Measurements from ENCODE around the gene CORO1C. TPM values are rescaled to one million over a fixed set of nuclear protein-coding genes. Genes with fewer than 3 reads are reported as not detected.

Gene CORO1C
- total and polyA plus RNA-seq, 9 of the 15 experiments (the other 6 are each of a cell fraction or from before 2014, with no cell fraction given) = 55.2 to 280 (median 150) TPM

- TF ChIP-seq, protein P1, sequence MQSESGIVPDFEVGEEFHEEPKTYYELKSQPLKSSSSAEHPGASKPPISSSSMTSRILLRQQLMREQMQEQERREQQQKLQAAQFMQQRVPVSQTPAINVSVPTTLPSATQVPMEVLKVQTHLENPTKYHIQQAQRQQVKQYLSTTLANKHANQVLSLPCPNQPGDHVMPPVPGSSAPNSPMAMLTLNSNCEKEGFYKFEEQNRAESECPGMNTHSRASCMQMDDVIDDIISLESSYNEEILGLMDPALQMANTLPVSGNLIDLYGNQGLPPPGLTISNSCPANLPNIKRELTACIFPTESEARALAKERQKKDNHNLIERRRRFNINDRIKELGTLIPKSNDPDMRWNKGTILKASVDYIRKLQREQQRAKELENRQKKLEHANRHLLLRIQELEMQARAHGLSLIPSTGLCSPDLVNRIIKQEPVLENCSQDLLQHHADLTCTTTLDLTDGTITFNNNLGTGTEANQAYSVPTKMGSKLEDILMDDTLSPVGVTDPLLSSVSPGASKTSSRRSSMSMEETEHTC (IDR thresholded peaks at IDR 0.05) = peak; percentile 97
- TF ChIP-seq GABPA (tag; conservative IDR thresholded peaks at IDR 0.05; ENCODE audit: low read depth) (peak; percentile 61), NFATC3 (IDR thresholded peaks at IDR 0.05) (0 out of 2 replicates have a peak, but pooled peaks have one; percentile 15), KAT7 (CRISPR knock-in tag; IDR thresholded peaks at IDR 0.05; ENCODE audit: borderline replicate concordance) (no peak), EP400 (IDR thresholded peaks at IDR 0.05) (peak; percentile 41), ZNF445 (CRISPR knock-in tag; IDR thresholded peaks at IDR 0.05; ENCODE audit: low read depth) (no peak), ZNF584 (CRISPR knock-in tag; IDR thresholded peaks at IDR 0.05; ENCODE audit: low read depth) (0 out of 2 replicates have a peak, but pooled peaks have one; percentile 19), SIN3A (IDR thresholded peaks at IDR 0.05; ENCODE audit: borderline replicate concordance in 2 of 2, control insufficient read depth in 1 of 2, low read depth in 2 of 2, low read length in 2 of 2) (peak in 1 of 2 experiments; percentile 21; a peak in 1 of 4 replicates), DACH1 (IDR thresholded peaks at IDR 0.05; ENCODE audit: partially characterized antibody) (peak; percentile 42), ARNT (IDR thresholded peaks at IDR 0.05) (peak; percentile 10 to 84; a peak in 1 of 4 replicates), TCFL5 (CRISPR knock-in tag; conservative IDR thresholded peaks at IDR 0.05) (0 out of 2 replicates have a peak, but pooled peaks have one; percentile 8), YBX1 (IDR thresholded peaks at IDR 0.05) (no peak), ESRRA (IDR thresholded peaks at IDR 0.05; ENCODE audit: borderline replicate concordance, low read depth) (peak; percentile 25; the same call in 1 of the 2 replicates)
- TF ChIP-seq, protein P2, sequence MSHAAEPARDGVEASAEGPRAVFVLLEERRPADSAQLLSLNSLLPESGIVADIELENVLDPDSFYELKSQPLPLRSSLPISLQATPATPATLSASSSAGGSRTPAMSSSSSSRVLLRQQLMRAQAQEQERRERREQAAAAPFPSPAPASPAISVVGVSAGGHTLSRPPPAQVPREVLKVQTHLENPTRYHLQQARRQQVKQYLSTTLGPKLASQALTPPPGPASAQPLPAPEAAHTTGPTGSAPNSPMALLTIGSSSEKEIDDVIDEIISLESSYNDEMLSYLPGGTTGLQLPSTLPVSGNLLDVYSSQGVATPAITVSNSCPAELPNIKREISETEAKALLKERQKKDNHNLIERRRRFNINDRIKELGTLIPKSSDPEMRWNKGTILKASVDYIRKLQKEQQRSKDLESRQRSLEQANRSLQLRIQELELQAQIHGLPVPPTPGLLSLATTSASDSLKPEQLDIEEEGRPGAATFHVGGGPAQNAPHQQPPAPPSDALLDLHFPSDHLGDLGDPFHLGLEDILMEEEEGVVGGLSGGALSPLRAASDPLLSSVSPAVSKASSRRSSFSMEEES (CRISPR knock-in tag; IDR thresholded peaks at IDR 0.05) = peak; percentile 23; the same call in 1 of the 2 replicates
- TF ChIP-seq, protein P3, sequence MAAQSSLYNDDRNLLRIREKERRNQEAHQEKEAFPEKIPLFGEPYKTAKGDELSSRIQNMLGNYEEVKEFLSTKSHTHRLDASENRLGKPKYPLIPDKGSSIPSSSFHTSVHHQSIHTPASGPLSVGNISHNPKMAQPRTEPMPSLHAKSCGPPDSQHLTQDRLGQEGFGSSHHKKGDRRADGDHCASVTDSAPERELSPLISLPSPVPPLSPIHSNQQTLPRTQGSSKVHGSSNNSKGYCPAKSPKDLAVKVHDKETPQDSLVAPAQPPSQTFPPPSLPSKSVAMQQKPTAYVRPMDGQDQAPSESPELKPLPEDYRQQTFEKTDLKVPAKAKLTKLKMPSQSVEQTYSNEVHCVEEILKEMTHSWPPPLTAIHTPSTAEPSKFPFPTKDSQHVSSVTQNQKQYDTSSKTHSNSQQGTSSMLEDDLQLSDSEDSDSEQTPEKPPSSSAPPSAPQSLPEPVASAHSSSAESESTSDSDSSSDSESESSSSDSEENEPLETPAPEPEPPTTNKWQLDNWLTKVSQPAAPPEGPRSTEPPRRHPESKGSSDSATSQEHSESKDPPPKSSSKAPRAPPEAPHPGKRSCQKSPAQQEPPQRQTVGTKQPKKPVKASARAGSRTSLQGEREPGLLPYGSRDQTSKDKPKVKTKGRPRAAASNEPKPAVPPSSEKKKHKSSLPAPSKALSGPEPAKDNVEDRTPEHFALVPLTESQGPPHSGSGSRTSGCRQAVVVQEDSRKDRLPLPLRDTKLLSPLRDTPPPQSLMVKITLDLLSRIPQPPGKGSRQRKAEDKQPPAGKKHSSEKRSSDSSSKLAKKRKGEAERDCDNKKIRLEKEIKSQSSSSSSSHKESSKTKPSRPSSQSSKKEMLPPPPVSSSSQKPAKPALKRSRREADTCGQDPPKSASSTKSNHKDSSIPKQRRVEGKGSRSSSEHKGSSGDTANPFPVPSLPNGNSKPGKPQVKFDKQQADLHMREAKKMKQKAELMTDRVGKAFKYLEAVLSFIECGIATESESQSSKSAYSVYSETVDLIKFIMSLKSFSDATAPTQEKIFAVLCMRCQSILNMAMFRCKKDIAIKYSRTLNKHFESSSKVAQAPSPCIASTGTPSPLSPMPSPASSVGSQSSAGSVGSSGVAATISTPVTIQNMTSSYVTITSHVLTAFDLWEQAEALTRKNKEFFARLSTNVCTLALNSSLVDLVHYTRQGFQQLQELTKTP (IDR thresholded peaks at IDR 0.05; ENCODE audit: low read depth in 1 of 2, partially characterized antibody in 2 of 2) = peak in 1 of 2 experiments; percentile 74
- TF ChIP-seq, protein P4, sequence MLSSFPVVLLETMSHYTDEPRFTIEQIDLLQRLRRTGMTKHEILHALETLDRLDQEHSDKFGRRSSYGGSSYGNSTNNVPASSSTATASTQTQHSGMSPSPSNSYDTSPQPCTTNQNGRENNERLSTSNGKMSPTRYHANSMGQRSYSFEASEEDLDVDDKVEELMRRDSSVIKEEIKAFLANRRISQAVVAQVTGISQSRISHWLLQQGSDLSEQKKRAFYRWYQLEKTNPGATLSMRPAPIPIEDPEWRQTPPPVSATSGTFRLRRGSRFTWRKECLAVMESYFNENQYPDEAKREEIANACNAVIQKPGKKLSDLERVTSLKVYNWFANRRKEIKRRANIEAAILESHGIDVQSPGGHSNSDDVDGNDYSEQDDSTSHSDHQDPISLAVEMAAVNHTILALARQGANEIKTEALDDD (IDR thresholded peaks at IDR 0.05) = peak; percentile 80
These were observed 41.8 kb downstream of the CORO1C start (continued) for GRCh38 chr12:108689314-108690190.
